ENCODE data around the gene PSMB5. TPM values are rescaled to one million over a fixed set of nuclear protein-coding genes. Genes with fewer than 3 reads are reported as not detected.

The PSMB5 gene
- total RNA-seq, 4 donors from 2014 or later, result 8.6 to 85.1 (median 42.5) TPM

DNA sequence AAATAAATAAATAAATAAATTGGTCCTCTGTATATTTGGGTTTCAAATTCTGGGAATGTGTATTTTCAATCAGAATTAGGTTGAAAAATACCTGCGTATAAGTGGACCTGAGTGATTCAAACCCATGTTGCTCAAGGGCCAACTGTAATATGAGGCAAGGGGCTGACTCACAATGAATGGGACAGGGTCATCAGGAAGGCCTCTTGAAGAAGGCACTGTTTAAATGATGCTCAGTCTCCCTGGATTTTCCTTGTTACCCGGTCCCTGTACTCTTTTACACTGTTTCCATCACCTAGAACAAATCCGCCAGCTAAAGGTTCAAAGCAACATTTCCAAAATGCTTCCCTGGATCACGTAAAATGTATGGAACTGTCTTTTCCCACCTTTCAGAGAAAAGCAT lies 3.8 kb downstream of the PSMB5 start:
- in situ Hi-C loops (cut with MboI; ENCODE audit: low pct_ligation_motif_present in 1 of 4, low pct_unique_long_range_greater_than_20kb in 1 of 4, low sequenced_read_pairs in 3 of 4) (no loop called here), intact Hi-C loops (cut with DNase I; ENCODE audit: low total_unique reads) (no loop called here)
- Histone ChIP-seq H3K36me3 (peaks cover 0 to 55% (median 17%) of the 10 kb centered on the region in 4 donors), H3K4me1 (peaks cover 8 to 30% (median 11%) of the 10 kb centered on the region in 4 donors), H3K9me3 (no peaks in the 10 kb centered on the region), H3K4me3 (no peak overlapping the region), H3K27me3 (no peaks in the 10 kb centered on the region), H3K27ac (no peak overlapping the region)
- no peak for DNase-seq
- 97 to 100% methylated on average over 4 of the region's 4 CpGs for WGBS, 2 donors (ENCODE audit: low coverage in 1 of 2)
- no peak for TF ChIP-seq POLR2AphosphoS5 (IDR thresholded peaks at IDR 0.05)
- TF ChIP-seq EP300 (IDR thresholded peaks at IDR 0.05; ENCODE audit: low read depth), result no peak
- TF ChIP-seq POLR2A (IDR thresholded peaks at IDR 0.05), result no peak
- TF ChIP-seq, protein P1, sequence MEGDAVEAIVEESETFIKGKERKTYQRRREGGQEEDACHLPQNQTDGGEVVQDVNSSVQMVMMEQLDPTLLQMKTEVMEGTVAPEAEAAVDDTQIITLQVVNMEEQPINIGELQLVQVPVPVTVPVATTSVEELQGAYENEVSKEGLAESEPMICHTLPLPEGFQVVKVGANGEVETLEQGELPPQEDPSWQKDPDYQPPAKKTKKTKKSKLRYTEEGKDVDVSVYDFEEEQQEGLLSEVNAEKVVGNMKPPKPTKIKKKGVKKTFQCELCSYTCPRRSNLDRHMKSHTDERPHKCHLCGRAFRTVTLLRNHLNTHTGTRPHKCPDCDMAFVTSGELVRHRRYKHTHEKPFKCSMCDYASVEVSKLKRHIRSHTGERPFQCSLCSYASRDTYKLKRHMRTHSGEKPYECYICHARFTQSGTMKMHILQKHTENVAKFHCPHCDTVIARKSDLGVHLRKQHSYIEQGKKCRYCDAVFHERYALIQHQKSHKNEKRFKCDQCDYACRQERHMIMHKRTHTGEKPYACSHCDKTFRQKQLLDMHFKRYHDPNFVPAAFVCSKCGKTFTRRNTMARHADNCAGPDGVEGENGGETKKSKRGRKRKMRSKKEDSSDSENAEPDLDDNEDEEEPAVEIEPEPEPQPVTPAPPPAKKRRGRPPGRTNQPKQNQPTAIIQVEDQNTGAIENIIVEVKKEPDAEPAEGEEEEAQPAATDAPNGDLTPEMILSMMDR (IDR thresholded peaks at IDR 0.05), result no peak

DNA sequence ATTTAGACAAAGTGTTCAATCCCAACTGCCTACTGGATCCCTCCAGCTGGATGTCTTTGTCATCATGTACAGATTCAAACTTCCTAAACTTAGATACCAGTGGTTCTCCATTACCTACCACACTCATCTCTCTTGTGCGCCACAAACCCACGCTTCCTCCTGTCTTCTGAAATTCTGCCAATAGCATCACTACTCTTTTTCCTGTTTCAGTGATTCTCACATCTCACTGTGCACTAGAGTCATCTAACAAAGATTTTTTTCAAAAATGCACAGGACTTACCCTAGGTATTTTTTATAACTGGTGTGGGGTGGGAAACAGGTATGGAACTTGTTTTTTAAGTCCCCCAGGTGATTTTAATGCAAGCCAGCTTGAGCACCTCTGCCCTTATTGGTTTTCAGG lies 5.9 kb downstream of the PSMB5 start:
- no peaks in the 10 kb centered on the region for H3K9me3 ChIP-seq
- in situ Hi-C loops (cut with MboI; ENCODE audit: low pct_ligation_motif_present in 1 of 4, low pct_unique_long_range_greater_than_20kb in 1 of 4, low sequenced_read_pairs in 3 of 4) (no loop called here), intact Hi-C loops (cut with DNase I; ENCODE audit: low total_unique reads) (no loop called here)
- no peak for TF ChIP-seq POLR2A (IDR thresholded peaks at IDR 0.05)
- no peak for TF ChIP-seq POLR2AphosphoS5 (IDR thresholded peaks at IDR 0.05)
- TF ChIP-seq, protein P1 (IDR thresholded peaks at IDR 0.05), result no peak
- TF ChIP-seq EP300 (IDR thresholded peaks at IDR 0.05; ENCODE audit: low read depth), result no peak
- 65 to 75% methylated on average over 2 of the region's 2 CpGs for WGBS, 2 donors (ENCODE audit: low coverage in 1 of 2)
- DNase-seq, result no peak
- peaks cover 6 to 27% (median 6%) of the 10 kb centered on the region in 4 donors for H3K4me1 ChIP-seq
- no peak overlapping the region for H3K4me3 ChIP-seq
- no peak overlapping the region for H3K27ac ChIP-seq
- H3K27me3 ChIP-seq, result no peaks in the 10 kb centered on the region
- peaks cover 0 to 61% (median 18%) of the 10 kb centered on the region in 4 donors for H3K36me3 ChIP-seq

DNA sequence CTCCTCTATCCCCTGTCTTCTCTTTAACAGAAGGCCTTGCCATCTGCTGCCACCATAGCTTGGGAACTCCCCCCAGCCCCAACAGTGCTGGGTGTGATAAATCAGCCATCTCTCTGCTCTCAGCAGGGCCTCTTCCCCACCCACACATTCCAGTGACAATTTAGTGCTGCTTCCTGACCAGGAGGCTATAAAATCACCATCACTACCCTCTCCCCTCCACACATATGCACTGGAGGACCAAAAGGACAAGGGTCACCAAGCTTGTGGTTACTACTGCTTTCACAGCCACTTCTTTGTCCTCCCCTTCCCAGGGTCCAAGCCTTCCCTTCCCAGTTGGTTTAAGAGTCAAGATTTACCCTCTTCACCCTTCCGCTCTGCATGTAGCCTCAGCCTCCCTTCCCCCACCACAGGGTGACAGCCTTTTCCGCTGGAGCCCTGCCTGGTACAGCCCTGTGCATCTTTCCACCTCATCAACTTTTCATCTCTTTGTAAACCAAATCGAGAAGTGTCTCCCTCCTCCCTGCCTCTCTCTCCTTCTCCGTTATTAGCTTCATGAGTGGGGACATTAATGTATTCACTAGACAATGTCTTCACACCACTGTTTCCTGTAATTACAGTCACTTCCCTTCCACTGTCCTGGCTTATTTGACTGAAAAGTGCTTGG lies 9.4 kb downstream of the PSMB5 start:
- H3K27ac ChIP-seq, result no peak overlapping the region
- DNase-seq, result no peak
- TF ChIP-seq, protein P1 (IDR thresholded peaks at IDR 0.05), result no peak
- TF ChIP-seq POLR2AphosphoS5 (IDR thresholded peaks at IDR 0.05) (no peak), POLR2A (IDR thresholded peaks at IDR 0.05) (no peak), EP300 (IDR thresholded peaks at IDR 0.05; ENCODE audit: low read depth) (no peak)
- no peaks in the 10 kb centered on the region for H3K9me3 ChIP-seq
- peaks cover 0 to 34% (median 8%) of the 10 kb centered on the region in 4 donors for H3K36me3 ChIP-seq
- 79 to 82% methylated on average over 4 of the region's 4 CpGs for WGBS, 2 donors (ENCODE audit: low coverage in 1 of 2)
- intact Hi-C loops (cut with DNase I; ENCODE audit: low total_unique reads) (no loop called here), in situ Hi-C loops (cut with MboI; ENCODE audit: low pct_ligation_motif_present in 1 of 4, low pct_unique_long_range_greater_than_20kb in 1 of 4, low sequenced_read_pairs in 3 of 4) (no loop called here)
- no peaks in the 10 kb centered on the region for H3K27me3 ChIP-seq
- peaks cover 0 to 14% (median 0%) of the 10 kb centered on the region in 4 donors for H3K4me1 ChIP-seq
- H3K4me3 ChIP-seq, result no peak overlapping the region

DNA sequence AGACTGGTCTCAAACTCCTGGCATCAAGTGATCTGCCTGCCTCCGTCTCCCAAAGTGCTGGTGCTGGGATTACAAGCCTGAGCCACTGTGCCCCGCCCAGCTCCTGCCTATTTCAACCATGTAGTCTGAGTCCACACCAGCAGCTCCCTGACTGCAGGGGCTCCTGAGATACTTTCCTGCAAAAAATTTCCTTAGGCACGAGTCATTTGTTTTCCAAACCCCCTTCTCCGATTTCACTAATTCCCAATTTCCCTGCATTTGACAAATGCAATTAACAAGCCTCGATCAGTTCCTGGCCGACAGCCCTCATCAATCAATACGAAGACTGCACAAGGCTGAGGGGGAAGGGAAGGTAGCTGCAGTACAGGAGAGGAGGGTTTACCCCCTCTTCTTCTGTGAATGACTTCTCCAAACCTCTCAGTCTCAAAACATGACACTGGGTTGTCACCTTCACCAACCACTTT lies 10.1 kb downstream of the PSMB5 start:
- 67 to 71% methylated on average over 5 to 7 of the region's 7 CpGs for WGBS, 2 donors (ENCODE audit: low coverage in 1 of 2)
- H3K4me1 ChIP-seq, result peaks cover 0 to 14% (median 0%) of the 10 kb centered on the region in 4 donors
- H3K27me3 ChIP-seq, result no peaks in the 10 kb centered on the region
- H3K9me3 ChIP-seq, result no peaks in the 10 kb centered on the region
- intact Hi-C loops (cut with DNase I; ENCODE audit: low total_unique reads) (no loop called here), in situ Hi-C loops (cut with MboI; ENCODE audit: low pct_ligation_motif_present in 1 of 4, low pct_unique_long_range_greater_than_20kb in 1 of 4, low sequenced_read_pairs in 3 of 4) (no loop called here)
- no peak overlapping the region for H3K4me3 ChIP-seq
- no peak for DNase-seq
- no peak for TF ChIP-seq POLR2AphosphoS5 (IDR thresholded peaks at IDR 0.05)
- TF ChIP-seq EP300 (IDR thresholded peaks at IDR 0.05; ENCODE audit: low read depth), result no peak
- TF ChIP-seq, protein P1 (IDR thresholded peaks at IDR 0.05), result no peak
- TF ChIP-seq POLR2A (IDR thresholded peaks at IDR 0.05), result no peak
- peaks cover 0 to 34% (median 7%) of the 10 kb centered on the region in 4 donors for H3K36me3 ChIP-seq
- no peak overlapping the region for H3K27ac ChIP-seq
